ENCODE results near the gene COLQ. TPM values are rescaled to one million over a fixed set of nuclear protein-coding genes. Genes with fewer than 3 reads are reported as not detected.

The COLQ gene
- polyA plus RNA-seq, 1 donor (not counting 4 experiments of a cell fraction or from before 2014, with no cell fraction given) = 0.35 TPM

DNA sequence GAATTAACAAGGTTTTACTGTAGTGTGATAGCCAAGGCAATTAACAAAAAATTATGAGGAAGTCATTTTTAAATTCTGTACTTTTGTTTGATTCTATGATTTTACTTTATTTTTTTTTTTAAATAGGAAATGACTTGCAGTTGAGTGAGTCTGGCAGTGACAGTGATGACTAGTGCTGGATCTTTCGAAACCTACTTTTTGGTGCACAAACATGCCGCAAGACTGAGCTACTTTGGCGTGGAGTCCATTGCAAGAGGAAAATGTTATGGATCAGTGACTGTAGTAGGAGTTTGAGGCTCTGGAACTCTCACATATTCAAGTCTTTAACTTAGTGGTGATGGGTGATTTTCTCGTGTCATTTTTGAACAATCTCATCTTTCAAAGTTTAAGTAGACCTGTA is 82.5 kb downstream of the COLQ start:
- H3K9me1 ChIP-seq (ENCODE audit: control insufficient read depth, extremely low read depth, insufficient read depth, low read length) = no peaks in the 10 kb centered on the region
- TF ChIP-seq, protein P1, sequence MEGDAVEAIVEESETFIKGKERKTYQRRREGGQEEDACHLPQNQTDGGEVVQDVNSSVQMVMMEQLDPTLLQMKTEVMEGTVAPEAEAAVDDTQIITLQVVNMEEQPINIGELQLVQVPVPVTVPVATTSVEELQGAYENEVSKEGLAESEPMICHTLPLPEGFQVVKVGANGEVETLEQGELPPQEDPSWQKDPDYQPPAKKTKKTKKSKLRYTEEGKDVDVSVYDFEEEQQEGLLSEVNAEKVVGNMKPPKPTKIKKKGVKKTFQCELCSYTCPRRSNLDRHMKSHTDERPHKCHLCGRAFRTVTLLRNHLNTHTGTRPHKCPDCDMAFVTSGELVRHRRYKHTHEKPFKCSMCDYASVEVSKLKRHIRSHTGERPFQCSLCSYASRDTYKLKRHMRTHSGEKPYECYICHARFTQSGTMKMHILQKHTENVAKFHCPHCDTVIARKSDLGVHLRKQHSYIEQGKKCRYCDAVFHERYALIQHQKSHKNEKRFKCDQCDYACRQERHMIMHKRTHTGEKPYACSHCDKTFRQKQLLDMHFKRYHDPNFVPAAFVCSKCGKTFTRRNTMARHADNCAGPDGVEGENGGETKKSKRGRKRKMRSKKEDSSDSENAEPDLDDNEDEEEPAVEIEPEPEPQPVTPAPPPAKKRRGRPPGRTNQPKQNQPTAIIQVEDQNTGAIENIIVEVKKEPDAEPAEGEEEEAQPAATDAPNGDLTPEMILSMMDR (optimal IDR thresholded peaks at IDR 0.05 in 1 of 3, IDR thresholded peaks at IDR 0.05 in 1 of 3, conservative IDR thresholded peaks at IDR 0.05 in 1 of 3; ENCODE audit: extremely low read depth in 1 of 3, insufficient read depth in 2 of 3, low read length in 3 of 3) = no peak
- TF ChIP-seq EZH2 (IDR thresholded peaks at IDR 0.05; ENCODE audit: low read length) = no peak
- H3K9ac ChIP-seq (ENCODE audit: control insufficient read depth, extremely low read depth, insufficient read depth, low read length) = no peak overlapping the region
- dilution Hi-C loops (cut with MboI; ENCODE audit: extremely low pct_ligation_motif_present, low sequenced_read_pairs) = no loop called here
- no peak overlapping the region for H3K4me2 ChIP-seq (ENCODE audit: control insufficient read depth, extremely low read depth, insufficient read depth, low read depth, low read length)
- no peak for FAIRE-seq
- peaks cover 2% of the 10 kb centered on the region for H4K20me1 ChIP-seq (ENCODE audit: control insufficient read depth, extremely low read depth, insufficient read depth, low read length)
- no peaks in the 10 kb centered on the region for H3K27me3 ChIP-seq (ENCODE audit: control insufficient read depth, extremely low read depth, insufficient read depth, low read length)
- H3K36me3 ChIP-seq (ENCODE audit: control insufficient read depth in 2 of 2, extremely low read depth in 1 of 2, insufficient read depth in 2 of 2, low read length in 2 of 2) = peaks cover 26 to 41% of the 10 kb centered on the region in 2 experiments
- no peak overlapping the region for H3K27ac ChIP-seq (ENCODE audit: control insufficient read depth, insufficient read depth, low read length)
- H2AFZ ChIP-seq (ENCODE audit: control insufficient read depth, low read length) = no peak overlapping the region
- DNase-seq (ENCODE audit: low read depth, low spot score) = no peak
- no peaks in the 10 kb centered on the region for H3K79me2 ChIP-seq (ENCODE audit: control insufficient read depth, insufficient read depth, low read length)
- H3K4me3 ChIP-seq (ENCODE audit: control insufficient read depth in 2 of 3, extremely low read depth in 1 of 3, insufficient read depth in 2 of 3, low read depth in 1 of 3, low read length in 3 of 3) = no peak overlapping the region
- H3K4me1 ChIP-seq (ENCODE audit: control insufficient read depth, extremely low read depth, insufficient read depth, low read length) = peaks cover 28% of the 10 kb centered on the region
- H3K9me3 ChIP-seq (ENCODE audit: control insufficient read depth, low read depth, low read length) = no peaks in the 10 kb centered on the region

DNA sequence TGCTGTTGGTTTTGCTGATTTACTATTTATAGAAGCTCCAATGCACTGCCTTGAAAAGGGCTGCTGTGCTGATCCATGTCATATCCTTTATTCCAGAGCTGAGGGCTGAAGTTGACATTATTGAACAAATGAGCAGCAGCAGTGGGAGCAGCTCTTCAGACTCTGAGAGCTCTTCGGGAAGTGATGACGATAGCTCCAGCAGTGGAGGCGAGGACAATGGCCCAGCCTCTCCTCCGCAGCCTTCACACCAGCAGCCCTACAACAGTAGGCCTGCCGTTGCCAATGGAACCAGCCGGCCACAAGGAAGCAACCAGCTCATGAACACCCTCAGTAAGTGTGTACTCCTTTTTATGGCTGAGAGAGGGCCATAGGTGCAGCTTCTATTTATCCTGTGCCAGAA is 85.3 kb downstream of the COLQ start:
- H3K9me1 ChIP-seq (ENCODE audit: control insufficient read depth, extremely low read depth, insufficient read depth, low read length) = peaks cover 1% of the 10 kb centered on the region
- no peak overlapping the region for H3K27ac ChIP-seq (ENCODE audit: control insufficient read depth, insufficient read depth, low read length)
- H3K4me3 ChIP-seq (ENCODE audit: control insufficient read depth in 2 of 3, extremely low read depth in 1 of 3, insufficient read depth in 2 of 3, low read depth in 1 of 3, low read length in 3 of 3) = no peak overlapping the region
- no peaks in the 10 kb centered on the region for H3K9me3 ChIP-seq (ENCODE audit: control insufficient read depth, low read depth, low read length)
- H3K27me3 ChIP-seq (ENCODE audit: control insufficient read depth, extremely low read depth, insufficient read depth, low read length) = no peaks in the 10 kb centered on the region
- peaks cover 22% of the 10 kb centered on the region for H3K4me1 ChIP-seq (ENCODE audit: control insufficient read depth, extremely low read depth, insufficient read depth, low read length)
- H3K36me3 ChIP-seq (ENCODE audit: control insufficient read depth in 2 of 2, extremely low read depth in 1 of 2, insufficient read depth in 2 of 2, low read length in 2 of 2) = peaks cover 29 to 42% of the 10 kb centered on the region in 2 experiments
- no peak for DNase-seq (ENCODE audit: low read depth, low spot score)
- dilution Hi-C loops (cut with MboI; ENCODE audit: extremely low pct_ligation_motif_present, low sequenced_read_pairs) = no loop called here
- no peak overlapping the region for H3K9ac ChIP-seq (ENCODE audit: control insufficient read depth, extremely low read depth, insufficient read depth, low read length)
- no peak overlapping the region for H2AFZ ChIP-seq (ENCODE audit: control insufficient read depth, low read length)
- peaks cover 2% of the 10 kb centered on the region for H4K20me1 ChIP-seq (ENCODE audit: control insufficient read depth, extremely low read depth, insufficient read depth, low read length)
- FAIRE-seq = no peak
- H3K79me2 ChIP-seq (ENCODE audit: control insufficient read depth, insufficient read depth, low read length) = peaks cover 7% of the 10 kb centered on the region
- no peak for TF ChIP-seq EZH2 (IDR thresholded peaks at IDR 0.05; ENCODE audit: low read length)
- H3K4me2 ChIP-seq (ENCODE audit: control insufficient read depth, extremely low read depth, insufficient read depth, low read depth, low read length) = no peak overlapping the region

DNA sequence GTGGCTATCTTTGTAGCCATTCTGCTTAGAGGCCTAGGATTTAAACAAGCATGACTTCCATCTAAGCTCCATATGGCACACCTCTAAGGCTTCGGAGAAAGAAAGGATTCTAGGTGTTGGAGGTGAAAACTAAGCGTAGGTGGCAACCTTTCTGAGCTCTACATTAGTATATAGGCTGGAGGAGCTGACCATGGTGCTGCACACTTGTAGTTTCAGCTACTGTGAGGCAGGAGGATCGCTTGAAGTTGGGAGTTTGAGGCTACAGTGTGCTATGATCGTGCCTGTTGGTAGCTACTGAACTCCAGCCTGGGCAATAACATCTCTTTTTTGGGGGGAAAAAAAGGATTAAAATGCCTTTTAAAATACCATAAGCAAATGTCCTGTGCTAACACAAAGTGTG is 86.8 kb downstream of the COLQ start:
- Histone ChIP-seq H3K36me3 (ENCODE audit: control insufficient read depth in 2 of 2, extremely low read depth in 1 of 2, insufficient read depth in 2 of 2, low read length in 2 of 2) (peaks cover 30 to 46% of the 10 kb centered on the region in 2 experiments), H3K9ac (ENCODE audit: control insufficient read depth, extremely low read depth, insufficient read depth, low read length) (no peak overlapping the region)
- FAIRE-seq = no peak

More for the DNA sequence above, 86.8 kb downstream of the COLQ start:
- Histone ChIP-seq H3K4me3 (ENCODE audit: control insufficient read depth in 2 of 3, extremely low read depth in 1 of 3, insufficient read depth in 2 of 3, low read depth in 1 of 3, low read length in 3 of 3) (no peak overlapping the region), H4K20me1 (ENCODE audit: control insufficient read depth, extremely low read depth, insufficient read depth, low read length) (no peaks in the 10 kb centered on the region), H3K9me3 (ENCODE audit: control insufficient read depth, low read depth, low read length) (no peaks in the 10 kb centered on the region), H3K27ac (ENCODE audit: control insufficient read depth, insufficient read depth, low read length) (no peak overlapping the region), H3K79me2 (ENCODE audit: control insufficient read depth, insufficient read depth, low read length) (peaks cover 20% of the 10 kb centered on the region), H3K9me1 (ENCODE audit: control insufficient read depth, extremely low read depth, insufficient read depth, low read length) (peaks cover 2% of the 10 kb centered on the region), H3K4me1 (ENCODE audit: control insufficient read depth, extremely low read depth, insufficient read depth, low read length) (peaks cover 8% of the 10 kb centered on the region), H3K27me3 (ENCODE audit: control insufficient read depth, extremely low read depth, insufficient read depth, low read length) (no peaks in the 10 kb centered on the region), H2AFZ (ENCODE audit: control insufficient read depth, low read length) (no peak overlapping the region), H3K4me2 (ENCODE audit: control insufficient read depth, extremely low read depth, insufficient read depth, low read depth, low read length) (no peak overlapping the region)
- TF ChIP-seq, protein P1 (optimal IDR thresholded peaks at IDR 0.05 in 1 of 3, IDR thresholded peaks at IDR 0.05 in 1 of 3, conservative IDR thresholded peaks at IDR 0.05 in 1 of 3; ENCODE audit: extremely low read depth in 1 of 3, insufficient read depth in 2 of 3, low read length in 3 of 3) = no peak
- no peak for TF ChIP-seq EZH2 (IDR thresholded peaks at IDR 0.05; ENCODE audit: low read length)
- no peak for DNase-seq (ENCODE audit: low read depth, low spot score)
- dilution Hi-C loops (cut with MboI; ENCODE audit: extremely low pct_ligation_motif_present, low sequenced_read_pairs) = no loop called here

Data from keratinocyte (primary cell).